Left hindlimb (tissue), 1 donor: ENCODE data around the gene TRAK1.

Source experiments
- DNase-seq: peaks from one replicate; pipeline ENCODE4 v3.0.0-alpha.2; 2018

The TRAK1 gene

DNA sequence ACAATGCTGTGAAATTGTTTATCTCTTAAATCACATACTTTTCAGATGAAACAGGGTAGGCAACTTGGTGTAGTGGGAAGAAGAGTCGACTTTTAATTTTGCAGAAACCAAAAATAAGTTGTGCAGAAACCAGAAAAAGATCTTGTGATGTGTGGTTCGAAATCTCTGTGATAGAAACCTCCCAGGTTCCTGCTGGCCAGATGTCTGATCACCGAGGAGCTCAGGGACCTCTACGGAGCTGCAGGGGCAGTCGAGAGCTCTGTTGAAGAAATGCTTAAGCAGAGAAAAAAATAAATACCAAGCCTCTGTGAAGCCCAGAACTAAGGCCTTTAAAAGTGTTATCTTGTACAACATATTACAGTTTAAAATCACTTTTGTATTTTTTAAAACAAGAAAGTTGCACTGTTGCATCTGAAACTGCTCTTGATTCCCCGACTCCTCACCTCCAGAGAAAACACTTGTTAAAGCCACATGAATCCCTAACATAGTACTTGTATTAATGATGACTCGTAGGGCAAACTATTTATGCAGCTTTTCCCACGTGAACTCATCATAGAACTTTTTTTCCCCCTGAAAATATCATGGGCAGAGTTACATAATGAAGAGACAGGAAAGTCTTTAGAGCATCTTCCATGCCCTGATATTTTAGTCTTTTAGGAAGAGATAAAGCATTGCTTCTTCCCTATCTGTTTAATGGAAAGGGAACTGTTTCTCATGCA is 123.6 kb downstream of the TRAK1 start:
- DNase-seq = no peak

DNA sequence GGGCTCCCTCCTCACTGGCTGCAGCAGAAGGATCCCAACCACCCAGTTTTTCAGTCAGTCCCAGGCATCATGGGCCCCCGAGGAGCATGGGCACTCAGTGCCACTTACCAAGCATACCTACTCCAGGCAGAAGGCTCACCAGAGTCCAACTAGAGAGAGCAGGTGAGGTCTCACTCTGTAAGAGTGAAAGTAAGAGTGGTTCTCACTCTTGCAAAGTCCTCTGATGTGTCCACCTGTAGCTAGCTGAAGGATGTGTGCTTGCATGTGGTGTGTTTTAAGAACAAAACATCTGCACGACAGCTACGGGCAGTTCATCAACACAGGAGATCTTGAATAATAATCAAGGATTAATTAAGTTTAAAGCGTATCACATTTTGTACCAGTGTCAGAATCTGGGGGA is 125.1 kb downstream of the TRAK1 start:
- no peak for DNase-seq

DNA sequence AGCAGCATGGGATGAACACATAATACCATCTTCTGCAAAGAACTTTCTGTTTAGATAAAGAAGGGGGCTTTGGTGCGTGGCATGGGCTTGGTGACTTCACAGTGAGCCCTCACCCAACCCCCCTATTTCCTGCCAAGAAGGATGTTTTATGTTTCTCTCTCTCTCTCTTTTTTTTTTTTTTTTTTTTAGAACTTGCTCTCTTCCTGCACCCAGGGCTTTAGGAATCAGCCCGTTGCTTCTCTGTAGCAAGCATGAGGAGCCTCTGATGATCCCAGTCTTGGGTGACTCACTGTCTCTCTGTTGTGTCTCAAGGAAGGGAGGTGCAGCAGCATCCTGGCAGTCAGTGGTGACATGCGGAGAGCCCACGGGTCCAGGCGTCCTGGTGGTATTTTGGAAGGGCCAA is 125.8 kb downstream of the TRAK1 start:
- DNase-seq = no peak

DNA sequence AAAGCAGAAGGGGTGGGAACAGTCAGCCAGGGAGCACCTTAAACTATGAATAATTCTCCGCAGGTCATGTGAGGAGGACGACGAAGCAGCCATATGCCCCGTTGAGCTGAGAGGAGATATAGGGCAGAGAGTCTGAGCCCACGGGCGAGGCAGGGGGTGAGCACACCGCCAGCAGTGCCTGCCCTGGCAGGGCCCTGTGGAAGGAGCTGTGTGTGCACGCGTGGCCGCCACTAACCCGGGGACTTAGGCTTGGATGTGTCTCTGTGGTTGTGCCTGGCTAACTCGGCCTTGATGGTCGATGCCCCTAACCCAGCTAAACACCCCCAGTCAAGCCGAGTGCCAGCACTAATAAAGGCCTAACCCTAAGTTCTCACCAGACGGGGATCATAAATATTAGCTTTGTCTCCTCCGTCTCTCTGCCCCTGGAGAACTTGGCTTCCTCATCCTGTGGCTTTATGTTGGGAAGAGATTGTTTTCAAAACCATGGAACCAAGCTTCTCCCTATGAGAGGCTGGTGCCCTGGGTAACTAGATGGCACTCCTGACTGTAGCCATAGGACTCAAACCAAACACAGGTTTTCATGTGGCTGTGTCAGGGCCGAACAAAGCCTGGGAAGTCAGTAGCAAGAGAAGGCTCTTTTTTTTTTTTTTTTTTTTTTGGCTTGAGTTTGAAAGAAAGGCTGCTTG is 129.4 kb downstream of the TRAK1 start:
- no peak for DNase-seq

DNA sequence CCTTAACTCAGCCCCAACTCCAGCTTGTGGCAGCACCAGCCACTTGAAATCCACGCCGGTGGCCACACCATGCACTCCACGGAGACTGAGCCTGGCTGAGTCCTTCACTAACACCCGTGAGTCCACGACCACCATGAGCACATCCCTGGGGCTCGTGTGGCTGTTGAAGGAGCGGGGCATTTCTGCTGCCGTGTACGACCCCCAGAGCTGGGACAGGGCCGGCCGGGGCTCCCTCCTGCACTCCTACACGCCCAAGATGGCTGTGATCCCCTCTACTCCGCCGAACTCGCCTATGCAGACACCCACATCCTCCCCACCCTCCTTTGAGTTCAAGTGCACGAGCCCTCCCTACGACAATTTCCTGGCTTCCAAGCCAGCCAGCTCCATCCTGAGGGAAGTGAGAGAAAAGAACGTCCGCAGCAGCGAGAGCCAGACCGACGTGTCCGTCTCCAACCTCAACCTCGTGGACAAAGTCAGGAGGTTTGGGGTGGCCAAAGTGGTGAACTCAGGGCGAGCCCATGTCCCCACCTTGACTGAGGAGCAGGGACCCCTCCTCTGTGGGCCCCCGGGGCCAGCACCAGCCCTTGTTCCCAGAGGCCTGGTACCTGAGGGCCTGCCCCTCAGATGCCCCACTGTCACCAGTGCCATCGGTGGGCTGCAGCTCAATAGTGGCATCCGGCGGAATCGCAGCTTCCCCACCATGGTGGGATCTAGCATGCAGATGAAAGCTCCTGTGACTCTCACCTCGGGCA is 132.0 kb downstream of the TRAK1 start:
- no peak for DNase-seq

DNA sequence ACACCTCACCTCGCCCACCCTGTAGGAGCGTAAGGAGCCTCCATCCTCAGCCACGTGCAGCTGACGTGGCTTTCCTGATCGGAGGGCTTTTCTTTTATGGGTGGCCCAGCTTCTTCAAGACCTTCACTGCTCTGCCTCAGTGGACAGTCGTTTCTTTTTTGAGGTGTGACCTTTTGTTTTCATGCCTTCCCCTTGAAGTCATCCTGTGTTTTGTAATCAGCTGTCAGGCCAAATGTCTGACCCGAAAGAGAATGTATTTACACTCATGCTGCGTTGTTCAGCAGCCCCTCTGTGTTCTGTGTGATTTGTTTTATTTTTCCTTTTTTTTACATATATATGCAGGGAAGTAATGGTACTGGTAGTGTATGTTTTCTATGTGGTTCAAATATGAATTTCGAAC is 133.0 kb downstream of the TRAK1 start:
- DNase-seq = no peak

DNA sequence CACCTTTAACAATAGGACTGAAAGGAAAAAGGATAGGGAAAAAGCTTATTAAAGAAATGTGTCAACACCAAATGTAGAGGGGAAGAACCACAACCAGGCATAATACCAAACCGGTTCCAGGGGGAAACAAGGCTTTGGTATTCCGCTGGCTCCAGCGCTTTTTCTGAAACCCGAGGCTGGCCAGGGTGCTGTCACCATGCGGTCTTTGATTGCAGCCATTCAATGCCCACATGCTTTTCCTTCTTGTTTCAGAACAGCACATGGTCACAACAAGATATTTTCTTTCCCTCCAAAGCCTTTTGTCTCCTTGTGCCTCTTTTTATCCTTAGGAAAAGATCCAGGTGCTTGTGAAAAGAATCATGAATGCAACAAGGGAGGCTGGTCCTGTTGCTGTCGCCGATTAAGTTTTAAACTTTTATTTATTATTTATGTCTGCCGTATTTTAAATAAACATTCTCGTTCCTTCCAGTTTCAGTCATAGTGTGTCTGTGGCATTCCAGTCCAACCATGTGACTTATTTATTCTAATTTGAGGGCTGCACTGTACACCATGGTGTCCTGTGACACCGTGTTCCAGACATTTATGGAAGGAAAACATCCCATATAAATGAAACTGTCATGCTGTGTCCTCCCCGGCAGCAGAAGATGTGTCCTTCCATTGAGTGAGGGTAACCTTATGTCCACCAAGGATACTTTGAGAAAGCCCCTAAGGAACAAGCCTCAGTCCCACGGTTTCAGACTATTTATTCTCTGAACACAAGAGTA is 133.7 kb downstream of the TRAK1 start:
- DNase-seq = no peak

DNA sequence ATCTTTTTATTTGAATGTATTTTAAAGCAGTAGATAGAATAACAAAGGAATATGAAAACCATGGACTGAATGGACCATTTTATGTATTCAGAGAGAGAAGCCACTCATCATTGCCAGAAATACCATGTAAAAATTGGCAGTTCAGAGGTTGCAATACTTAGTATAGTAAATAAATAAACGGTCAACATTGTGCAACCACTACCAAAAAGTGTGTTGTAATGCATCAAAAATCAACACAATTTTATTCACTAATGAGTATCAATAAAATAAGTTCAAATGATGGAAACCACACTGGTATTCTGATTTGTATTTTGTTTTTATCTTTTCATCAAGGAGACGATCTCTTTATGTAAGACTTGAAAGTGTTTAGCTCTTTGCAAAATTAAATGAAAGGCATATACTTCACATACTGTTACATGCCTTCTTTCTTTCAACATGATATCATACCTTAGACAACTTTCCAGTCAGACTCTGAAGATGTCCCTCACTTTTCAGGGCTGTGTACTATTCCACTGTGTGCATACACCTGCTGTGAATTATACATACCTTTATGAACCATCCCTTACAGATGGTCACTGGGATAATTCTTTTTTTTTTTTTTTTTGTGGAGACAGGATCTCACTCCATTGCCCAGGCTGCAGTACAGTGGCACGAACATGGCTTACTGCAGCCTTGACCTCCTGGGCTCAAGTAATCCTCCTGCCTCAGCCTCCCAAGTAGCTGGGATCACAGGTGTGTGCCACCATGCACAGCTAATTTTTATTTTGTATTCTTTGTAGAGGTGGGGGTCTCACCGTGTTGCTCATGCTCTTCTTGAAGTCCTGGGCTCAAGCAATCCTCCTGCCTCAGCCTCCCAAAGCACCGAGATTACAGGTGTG is 134.6 kb downstream of the TRAK1 start:
- no peak for DNase-seq

DNA sequence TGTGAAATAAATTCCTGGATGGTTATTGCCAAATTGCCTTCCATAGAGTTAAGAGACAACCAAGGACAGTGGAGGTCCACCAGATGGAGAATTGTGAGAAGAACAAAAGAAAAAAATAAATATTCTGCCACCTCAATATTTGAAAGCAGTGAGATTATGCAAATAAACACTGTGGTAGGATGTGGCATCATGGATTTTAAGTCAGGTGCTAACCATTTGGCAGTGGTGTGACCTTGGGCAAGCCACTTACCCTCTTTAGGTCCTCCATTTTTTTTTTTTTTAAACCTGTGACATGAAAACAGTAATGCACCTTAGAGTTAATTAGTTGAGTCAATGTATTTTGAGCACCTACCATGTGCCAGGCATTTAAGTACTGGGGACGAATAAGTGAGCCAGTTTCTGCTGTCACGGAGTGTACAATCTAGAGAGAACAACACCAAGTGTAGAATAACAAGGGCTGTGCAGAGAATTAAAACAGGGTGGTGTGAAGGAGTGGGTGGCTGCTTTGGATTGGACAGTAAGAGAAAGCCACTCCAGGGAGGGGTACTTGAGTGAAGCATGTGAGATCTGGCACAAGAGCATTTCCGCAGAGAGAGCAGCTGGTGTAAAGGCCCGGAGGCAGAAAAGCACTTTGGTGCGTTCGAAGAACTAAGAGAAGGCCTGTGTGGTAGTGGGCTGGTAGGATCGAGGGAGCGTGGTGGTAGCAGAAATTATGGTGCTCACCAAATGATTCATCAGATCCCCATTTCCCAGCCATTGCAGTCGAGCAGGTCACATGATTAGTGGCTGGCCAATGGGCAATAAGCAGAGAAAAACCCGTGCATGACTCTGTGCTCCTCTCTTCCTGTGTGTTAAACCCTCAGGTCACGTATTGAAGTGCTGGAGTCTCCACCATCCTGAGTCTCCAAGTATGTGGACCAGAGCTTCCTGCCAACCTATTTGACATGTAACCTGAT is 135.6 kb downstream of the TRAK1 start:
- DNase-seq = no peak

DNA sequence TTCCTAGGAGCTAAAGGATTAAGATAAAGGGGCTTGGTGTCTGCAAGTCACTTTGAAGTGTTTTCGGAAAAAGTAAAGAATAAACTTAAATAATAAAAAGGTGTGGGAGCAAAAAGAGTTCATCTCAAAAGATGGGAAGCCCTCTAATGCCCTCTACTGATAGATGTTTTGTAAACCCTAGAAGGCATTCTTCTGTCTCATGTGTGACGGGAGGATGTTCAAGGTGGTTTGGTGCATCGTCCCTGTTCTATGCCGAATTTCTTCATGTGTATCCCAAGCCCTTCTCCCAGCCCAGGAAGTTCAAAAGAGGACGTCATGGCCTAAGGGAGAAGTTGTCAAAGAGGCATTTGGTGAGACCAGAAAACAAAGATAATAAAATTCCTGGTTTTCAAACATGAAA is 137.6 kb downstream of the TRAK1 start:
- DNase-seq = no peak

DNA sequence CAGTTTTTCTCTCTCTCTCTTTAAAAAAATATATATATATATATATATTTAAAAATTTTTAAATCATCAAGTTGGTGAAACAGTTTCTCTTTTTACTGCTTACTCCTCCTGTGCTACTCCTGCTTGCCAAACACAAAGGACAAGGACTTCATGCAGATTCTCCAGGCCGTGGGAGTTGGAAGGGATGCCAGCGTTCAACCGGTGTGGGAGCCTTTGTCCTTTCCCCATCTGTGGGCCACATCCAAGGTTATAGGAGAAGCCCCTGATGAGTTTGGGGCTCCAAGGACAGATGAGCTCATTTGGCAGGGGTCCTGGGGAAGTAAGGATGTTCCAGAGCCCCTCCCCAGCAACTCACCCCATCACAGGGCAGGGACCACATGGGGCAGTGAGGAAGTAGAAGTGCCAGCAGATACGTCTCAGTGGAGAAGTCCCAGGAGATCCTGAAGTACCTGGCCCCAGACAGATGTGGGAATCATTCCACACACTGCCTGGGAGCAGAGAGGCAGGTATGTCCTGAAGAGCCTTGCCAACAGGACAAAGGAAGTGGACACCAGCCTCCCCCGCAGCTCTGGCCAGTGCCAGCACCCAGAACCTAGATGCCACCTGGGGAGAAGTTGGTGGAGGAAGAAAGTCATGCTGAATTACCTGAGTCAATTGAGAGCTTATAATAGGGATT is 138.2 kb downstream of the TRAK1 start:
- DNase-seq = no peak

DNA sequence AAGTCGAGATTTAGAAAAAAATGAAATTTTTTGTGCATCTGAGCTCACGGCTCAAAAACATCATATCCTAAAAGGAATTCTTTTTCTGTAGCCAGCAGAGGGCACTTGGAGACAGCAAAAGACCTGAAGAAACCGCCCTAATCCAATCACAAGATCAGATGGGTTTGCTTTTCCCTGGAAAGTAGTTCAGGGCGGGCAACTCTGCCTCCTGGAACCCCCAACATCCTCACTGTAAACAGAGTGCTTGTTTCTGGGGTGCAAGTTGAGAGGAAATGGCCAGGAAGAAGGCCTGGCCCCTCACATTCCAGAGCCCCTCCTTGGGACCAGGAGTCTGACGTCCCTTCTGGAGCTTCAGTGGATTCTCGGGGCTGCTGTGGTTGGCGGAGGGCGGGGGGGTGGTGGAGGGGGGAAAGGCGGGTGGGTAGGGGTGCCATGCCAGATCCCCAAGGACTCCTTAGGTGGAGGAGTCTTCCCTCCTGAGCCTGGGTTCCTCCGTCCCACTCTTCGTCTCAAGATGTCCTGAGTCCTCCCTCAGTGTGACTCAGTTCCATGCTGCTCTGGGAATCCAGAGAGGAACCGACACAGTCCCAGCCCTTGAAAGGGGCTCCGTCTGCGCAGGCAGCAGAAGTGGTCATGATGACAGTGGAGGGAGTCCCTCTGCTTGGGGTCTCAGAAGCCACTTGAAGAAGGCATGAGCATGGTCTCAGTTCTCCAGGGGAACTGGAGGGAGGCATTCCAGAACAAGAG is 139.0 kb downstream of the TRAK1 start:
- DNase-seq = no peak

DNA sequence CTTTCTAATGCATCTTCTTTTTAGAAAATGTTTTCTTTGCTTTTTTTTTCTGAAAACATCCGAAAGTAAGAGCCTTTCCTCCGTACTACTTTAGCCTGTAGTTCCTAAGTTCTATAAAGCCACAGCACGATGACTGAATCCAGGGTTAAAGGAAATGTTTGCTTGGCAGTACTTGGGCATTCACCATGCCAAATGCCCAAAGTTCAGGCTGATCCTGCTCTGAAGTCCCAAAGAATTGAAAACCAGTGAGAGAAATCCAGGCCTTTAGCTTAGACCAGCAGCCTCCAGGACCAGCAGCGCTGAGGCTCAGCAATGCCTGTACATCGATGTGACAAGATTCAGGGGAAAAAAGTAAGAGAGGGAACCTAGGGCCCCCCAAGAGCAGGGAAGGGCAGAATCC is 139.7 kb downstream of the TRAK1 start:
- no peak for DNase-seq

DNA sequence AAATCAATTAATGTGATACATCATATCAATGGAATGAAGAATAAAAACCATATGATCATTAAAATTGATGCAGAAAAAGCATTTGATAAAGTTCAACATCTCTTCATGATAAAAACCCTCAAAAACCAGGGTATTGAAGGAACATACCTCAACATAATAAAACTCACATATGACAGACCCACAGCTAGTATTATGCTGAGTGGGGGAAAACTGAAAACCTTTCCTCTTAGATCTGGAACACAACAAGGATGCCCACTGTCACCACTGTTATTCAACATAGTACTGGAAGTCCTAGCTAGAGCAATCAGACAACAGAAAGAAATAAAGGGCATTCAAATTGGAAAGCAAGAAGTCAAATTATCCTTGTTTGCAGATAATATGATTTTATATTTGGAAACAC is 144.4 kb downstream of the TRAK1 start:
- DNase-seq = no peak

DNA sequence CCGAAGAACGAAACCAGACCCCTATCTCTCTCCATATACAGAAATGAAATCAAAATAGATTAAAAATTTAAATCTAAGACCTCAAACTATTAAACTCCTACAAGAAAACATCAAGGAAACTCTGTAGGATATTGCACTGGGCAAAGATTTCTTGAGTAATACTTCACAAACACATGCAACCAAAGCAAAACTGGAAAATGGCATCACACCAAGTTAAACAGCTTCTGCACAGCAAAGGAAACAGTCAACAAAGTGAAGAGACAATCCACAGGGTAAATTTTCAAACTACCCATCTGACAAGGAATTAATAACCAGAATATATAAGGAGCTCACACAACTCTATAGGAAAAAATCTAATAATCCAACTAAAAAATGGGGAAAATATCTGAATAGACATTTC is 145.5 kb downstream of the TRAK1 start:
- no peak for DNase-seq

DNA sequence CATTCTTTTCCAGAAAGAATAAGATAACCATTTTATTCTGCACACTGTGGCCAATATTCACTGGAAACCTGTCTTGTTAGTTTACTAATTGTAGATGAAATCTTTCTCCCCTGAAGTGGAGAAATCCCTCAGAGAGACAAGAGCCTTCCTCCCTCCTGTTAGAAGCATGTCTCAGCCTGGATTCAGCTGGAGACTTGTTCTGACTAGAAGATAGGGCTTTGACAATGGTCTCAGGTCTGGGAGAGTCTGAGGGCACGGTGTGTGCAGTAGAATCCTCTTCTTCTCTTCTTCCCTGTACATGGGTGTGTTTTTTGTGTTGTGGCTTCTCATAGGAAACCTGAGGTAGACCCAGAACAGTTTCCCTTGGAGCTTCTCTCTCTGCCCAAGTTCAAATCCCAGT is 154.9 kb downstream of the TRAK1 start:
- no peak for DNase-seq

DNA sequence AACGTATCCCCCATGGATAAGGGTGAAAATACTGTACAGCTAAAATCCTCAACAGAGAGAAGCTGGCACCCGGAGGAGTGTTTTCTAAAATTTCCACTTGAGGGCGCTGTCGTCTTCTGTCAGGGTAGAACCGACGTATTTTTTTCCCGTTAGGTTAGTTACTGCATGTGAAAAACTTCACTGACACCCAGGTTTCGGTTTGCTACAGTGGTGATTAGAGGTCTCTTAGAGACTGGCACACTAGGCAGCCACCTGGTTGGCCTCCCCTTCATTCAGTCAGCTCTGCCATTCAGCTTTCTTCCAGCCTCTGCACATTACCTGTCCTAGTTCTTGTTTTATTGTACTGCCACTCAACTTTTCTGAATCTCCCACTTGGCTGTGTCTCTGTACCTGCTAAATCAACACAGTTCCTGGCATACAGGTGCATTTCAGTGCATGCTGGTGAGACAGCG is 156.4 kb downstream of the TRAK1 start:
- no peak for DNase-seq

DNA sequence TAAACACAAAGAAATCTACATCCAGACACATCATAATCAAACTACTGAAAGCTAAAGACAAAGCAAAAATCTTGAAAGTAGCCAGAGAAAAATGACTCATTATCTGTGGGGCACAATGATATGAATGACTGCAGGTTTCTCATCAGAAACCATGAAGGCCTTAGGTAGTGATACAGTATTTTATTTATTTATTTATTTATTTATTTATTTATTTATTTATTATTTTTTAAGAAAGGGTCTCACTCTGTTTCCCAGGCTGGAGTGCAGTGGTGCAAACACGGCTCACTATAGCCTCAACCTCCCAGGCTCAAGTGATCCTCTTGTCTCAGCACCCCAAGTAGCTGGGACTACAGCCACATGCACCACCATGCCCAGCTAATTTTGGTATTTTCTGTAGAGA is 159.6 kb downstream of the TRAK1 start:
- DNase-seq = no peak

DNA sequence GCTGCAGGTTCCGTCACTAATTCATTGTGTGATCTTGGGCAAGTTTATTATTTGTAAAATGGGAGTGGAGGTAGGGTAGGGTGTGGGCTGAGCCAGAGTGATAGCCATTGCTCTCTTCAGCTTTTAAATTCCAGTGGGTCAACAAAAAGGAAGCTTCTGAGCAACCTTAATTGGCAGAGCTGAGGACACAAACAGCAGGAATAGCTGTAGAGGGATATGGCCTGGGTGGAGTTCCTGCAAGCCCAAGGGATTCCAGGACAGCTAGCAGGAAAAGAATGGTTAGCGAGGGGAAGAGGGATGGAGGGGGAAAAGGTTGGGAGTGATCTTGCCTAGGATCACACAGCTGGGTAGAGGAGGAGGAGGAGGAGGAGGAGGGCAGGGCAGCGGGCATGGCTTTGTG is 163.4 kb downstream of the TRAK1 start:
- no peak for DNase-seq
